IPS-15b (cell line): Measurements from ENCODE around the gene PDZRN4.

Experiments
- H3K27me3 ChIP-seq: one replicate; pipeline ENCODE4 v1.6.1; 2013; ENCODE audit warnings: low read length; ENCODE audit not compliant: control insufficient read depth, insufficient read depth
- H3K36me3 ChIP-seq: one replicate; pipeline ENCODE4 v1.6.1; 2013; ENCODE audit warnings: low read length; ENCODE audit not compliant: control insufficient read depth, insufficient read depth
- H3K4me1 ChIP-seq: one replicate; pipeline ENCODE4 v1.6.1; 2013; ENCODE audit warnings: mild to moderate bottlenecking, low read length; ENCODE audit not compliant: control insufficient read depth, insufficient read depth
- H3K4me3 ChIP-seq: one replicate; pipeline ENCODE4 v1.5.1; 2013; ENCODE audit warnings: low read depth, low read length
- H3K9ac ChIP-seq: one replicate; pipeline ENCODE4 v1.6.1; 2013; ENCODE audit warnings: low read depth, mild to moderate bottlenecking, low read length
- H3K9me3 ChIP-seq: one replicate; pipeline ENCODE4 v1.6.1; 2013; ENCODE audit warnings: mild to moderate bottlenecking, low read length; ENCODE audit not compliant: control insufficient read depth, insufficient read depth

PDZRN4 gene

DNA sequence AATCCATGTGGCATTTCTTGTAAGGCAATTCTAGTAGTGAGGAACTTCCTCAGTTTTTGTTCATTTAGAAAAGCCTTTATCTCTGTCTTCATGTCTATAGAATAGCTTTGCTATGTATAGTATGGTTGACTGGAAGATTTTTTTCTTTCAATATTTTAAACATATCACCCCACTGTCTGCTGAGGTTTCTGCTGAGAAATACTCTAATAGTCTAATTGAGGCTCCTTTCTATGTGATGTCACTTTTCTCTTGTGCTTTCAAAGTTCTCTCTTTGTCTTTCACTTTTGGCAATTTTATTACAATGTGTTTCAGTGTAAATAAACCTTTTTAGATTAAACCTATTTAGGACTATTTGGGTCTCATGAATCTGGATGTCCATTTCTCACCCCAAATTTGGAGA is 192.8 kb downstream of the PDZRN4 start:
- no peaks in the 10 kb centered on the region for H3K27me3 ChIP-seq
- H3K36me3 ChIP-seq = no peaks in the 10 kb centered on the region
- H3K4me3 ChIP-seq = no peak overlapping the region
- no peaks in the 10 kb centered on the region for H3K9me3 ChIP-seq
- no peaks in the 10 kb centered on the region for H3K4me1 ChIP-seq
- H3K9ac ChIP-seq = no peak overlapping the region

GRCh38 chr12:41402801-41403200 is 214.7 kb downstream of the PDZRN4 start:
- no peaks in the 10 kb centered on the region for H3K36me3 ChIP-seq
- H3K9ac ChIP-seq = no peak overlapping the region
- H3K27me3 ChIP-seq = no peaks in the 10 kb centered on the region
- no peaks in the 10 kb centered on the region for H3K4me1 ChIP-seq
- no peaks in the 10 kb centered on the region for H3K9me3 ChIP-seq
- no peak overlapping the region for H3K4me3 ChIP-seq

DNA sequence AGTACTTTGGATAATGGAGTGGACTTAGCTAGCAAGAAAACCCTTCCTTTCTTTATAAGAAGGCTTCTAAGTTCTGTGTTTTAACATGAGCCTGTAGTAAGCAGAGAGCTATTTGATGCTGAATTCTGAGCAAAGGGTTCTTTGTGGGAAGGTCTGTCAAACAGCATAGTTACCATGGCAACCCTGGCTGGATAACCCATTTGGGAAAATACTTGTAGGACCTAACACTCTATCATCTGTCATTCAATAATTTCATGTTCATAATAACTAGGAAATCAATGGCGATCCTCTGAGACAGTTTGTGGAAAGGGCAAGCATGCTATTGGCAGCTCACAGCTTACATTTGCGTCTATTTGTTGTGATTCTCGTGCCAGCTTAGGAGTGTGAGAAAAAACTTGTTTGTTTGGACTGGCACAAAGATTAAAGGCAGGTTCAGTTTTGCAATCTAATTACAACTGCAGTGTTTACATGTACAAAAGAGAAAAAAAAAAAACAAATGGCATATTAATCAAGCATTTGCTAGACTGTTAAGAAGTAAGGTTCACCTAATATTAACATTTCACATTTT is 219.2 kb downstream of the PDZRN4 start:
- H3K27me3 ChIP-seq = no peaks in the 10 kb centered on the region
- H3K4me1 ChIP-seq = peaks cover 4% of the 10 kb centered on the region
- no peak overlapping the region for H3K9ac ChIP-seq
- H3K4me3 ChIP-seq = no peak overlapping the region
- H3K36me3 ChIP-seq = no peaks in the 10 kb centered on the region
- H3K9me3 ChIP-seq = no peaks in the 10 kb centered on the region

DNA sequence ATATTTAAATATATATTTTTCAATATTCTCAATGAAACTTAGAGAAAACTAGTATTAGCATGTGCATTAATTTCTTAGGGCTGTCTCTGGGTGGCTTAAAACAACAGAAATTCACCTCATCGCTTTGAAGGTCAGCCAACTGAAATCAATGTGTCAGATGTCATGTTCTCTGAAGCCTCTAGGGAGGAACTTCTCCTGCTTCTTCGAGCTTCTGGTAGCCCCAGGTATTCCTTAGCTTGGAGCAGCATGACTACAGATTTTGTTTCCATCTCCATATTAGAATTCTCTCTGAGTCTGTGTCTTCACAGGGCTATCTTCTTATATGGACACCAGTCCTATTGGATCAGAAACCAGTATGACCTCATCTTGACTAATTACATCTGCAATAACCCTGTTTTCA is 221.5 kb downstream of the PDZRN4 start:
- Histone ChIP-seq H3K4me1 (peaks cover 5% of the 10 kb centered on the region), H3K9me3 (no peaks in the 10 kb centered on the region), H3K36me3 (no peaks in the 10 kb centered on the region), H3K9ac (no peak overlapping the region), H3K27me3 (no peaks in the 10 kb centered on the region), H3K4me3 (no peak overlapping the region)

- Histone ChIP-seq H3K4me1 (peaks cover 27% of the 10 kb centered on the region), H3K36me3 (no peaks in the 10 kb centered on the region), H3K9me3 (no peaks in the 10 kb centered on the region), H3K4me3 (no peak overlapping the region), H3K9ac (no peak overlapping the region), H3K27me3 (no peaks in the 10 kb centered on the region)
Observed at GRCh38 chr12:41418586-41418985, 230.5 kb downstream of the PDZRN4 start.

GRCh38 chr12:41419131-41419893 is 231.2 kb downstream of the PDZRN4 start:
- Histone ChIP-seq H3K27me3 (no peaks in the 10 kb centered on the region), H3K4me3 (no peak overlapping the region)

GRCh38 chr12:41424651-41425050 is 236.5 kb downstream of the PDZRN4 start:
- no peaks in the 10 kb centered on the region for H3K9me3 ChIP-seq
- H3K4me1 ChIP-seq = peaks cover 8% of the 10 kb centered on the region
- H3K4me3 ChIP-seq = no peak overlapping the region

More at GRCh38 chr12:41419131-41419893, 231.2 kb downstream of the PDZRN4 start:
- Histone ChIP-seq H3K36me3 (no peaks in the 10 kb centered on the region), H3K4me1 (peaks cover 27% of the 10 kb centered on the region), H3K9me3 (no peaks in the 10 kb centered on the region), H3K9ac (no peak overlapping the region)

DNA sequence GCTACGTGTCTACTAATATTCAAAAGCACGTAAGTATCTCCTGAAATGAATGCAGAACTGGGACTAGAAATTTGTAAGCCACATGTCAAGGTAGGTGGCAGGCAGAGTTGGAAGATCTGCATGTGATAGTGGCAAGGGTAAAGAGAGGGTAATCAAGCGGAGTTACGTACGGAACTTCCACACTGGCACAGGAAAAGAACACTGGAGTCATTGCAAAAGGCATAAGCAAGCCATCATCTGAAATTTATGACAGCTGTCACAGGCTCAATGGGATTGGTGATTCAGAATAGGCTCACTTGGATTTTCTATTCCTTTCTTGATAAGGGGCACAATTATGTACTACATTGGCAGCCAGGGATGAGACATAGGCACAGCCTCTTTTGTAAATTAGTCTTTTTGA is 245.3 kb downstream of the PDZRN4 start:
- H3K27me3 ChIP-seq = no peaks in the 10 kb centered on the region
- no peak overlapping the region for H3K4me3 ChIP-seq
- no peaks in the 10 kb centered on the region for H3K4me1 ChIP-seq
- no peaks in the 10 kb centered on the region for H3K9me3 ChIP-seq
- no peaks in the 10 kb centered on the region for H3K36me3 ChIP-seq
- no peak overlapping the region for H3K9ac ChIP-seq

More at GRCh38 chr12:41424651-41425050, 236.5 kb downstream of the PDZRN4 start:
- no peaks in the 10 kb centered on the region for H3K36me3 ChIP-seq
- H3K9ac ChIP-seq = no peak overlapping the region
- no peaks in the 10 kb centered on the region for H3K27me3 ChIP-seq

DNA sequence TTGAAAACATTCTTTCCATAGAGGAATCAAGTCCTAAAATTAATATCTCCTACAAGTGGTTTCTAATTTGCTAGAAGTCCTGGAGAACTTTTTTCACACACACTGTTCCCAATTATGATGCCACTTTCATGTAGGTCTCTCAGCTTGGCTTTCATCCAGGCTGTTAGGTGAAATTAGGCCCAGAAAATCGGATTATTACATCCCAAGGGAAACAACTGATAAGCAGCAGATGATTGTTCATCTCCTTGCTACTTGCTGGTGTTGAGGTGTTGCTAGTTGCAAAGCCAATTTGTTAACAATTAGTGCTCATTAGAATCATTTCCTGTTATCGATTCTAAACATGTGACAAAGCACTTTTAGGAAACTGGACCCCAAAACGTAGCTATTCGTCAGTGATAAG is 248.0 kb downstream of the PDZRN4 start:
- no peaks in the 10 kb centered on the region for H3K27me3 ChIP-seq
- H3K9me3 ChIP-seq = no peaks in the 10 kb centered on the region
- H3K4me1 ChIP-seq = peaks cover 4% of the 10 kb centered on the region
- no peak overlapping the region for H3K4me3 ChIP-seq
- H3K9ac ChIP-seq = no peak overlapping the region
- H3K36me3 ChIP-seq = no peaks in the 10 kb centered on the region

- no peak overlapping the region for H3K9ac ChIP-seq
- H3K4me3 ChIP-seq = no peak overlapping the region
- H3K9me3 ChIP-seq = no peaks in the 10 kb centered on the region
- H3K4me1 ChIP-seq = peaks cover 4% of the 10 kb centered on the region
- no peaks in the 10 kb centered on the region for H3K36me3 ChIP-seq
- no peaks in the 10 kb centered on the region for H3K27me3 ChIP-seq
Observed at GRCh38 chr12:41437563-41437962, 249.4 kb downstream of the PDZRN4 start.

- H3K9me3 ChIP-seq = no peaks in the 10 kb centered on the region
- no peaks in the 10 kb centered on the region for H3K27me3 ChIP-seq
- no peak overlapping the region for H3K9ac ChIP-seq
- H3K36me3 ChIP-seq = no peaks in the 10 kb centered on the region
- H3K4me3 ChIP-seq = no peak overlapping the region
- peaks cover 4% of the 10 kb centered on the region for H3K4me1 ChIP-seq
Observed at GRCh38 chr12:41438854-41439541, 250.9 kb downstream of the PDZRN4 start.

- no peaks in the 10 kb centered on the region for H3K9me3 ChIP-seq
- H3K36me3 ChIP-seq = no peaks in the 10 kb centered on the region
- no peak overlapping the region for H3K4me3 ChIP-seq
- peaks cover 4% of the 10 kb centered on the region for H3K4me1 ChIP-seq
- no peaks in the 10 kb centered on the region for H3K27me3 ChIP-seq
- no peak overlapping the region for H3K9ac ChIP-seq
Observed at GRCh38 chr12:41439801-41440200, 251.7 kb downstream of the PDZRN4 start.
